Right lobe of liver (tissue), 4 donors: ENCODE data around the gene MOB3B.

ENCODE experiments used
- CTCF ChIP-seq, 4 donors: fragments of 200-600 bp in 3 of 4; fragments of 450-650 bp in 1 of 4; IDR thresholded peaks; one replicate each; pipeline versions ENCODE4 v1.5.1 to v1.8.0; 2016 to 2022; ENCODE audit warnings: antibody characterized with exemption in 4 of 4, mild to moderate bottlenecking in 2 of 4
- POLR2A ChIP-seq: fragments of 450-650 bp; IDR thresholded peaks from one replicate; pipeline ENCODE4 v1.6.1; 2017; ENCODE audit warnings: antibody characterized with exemption, mild to moderate bottlenecking
- donor health status: DM: no; HTN: no; CAD: no.
- donor health status: DM: no; HTN: no; CAD: no.
- donor health status: DM: no; HTN: yes; CAD: no.

GRCh38 chr9:27473111-27473529, 56.5 kb downstream of the MOB3B start:
- TF ChIP-seq CTCF (IDR thresholded peaks at IDR 0.05) = no peak
- TF ChIP-seq POLR2A = no peak
